Endometrium (tissue), 2 donors: ENCODE data around the gene GRK1.
"Not testable (repeated sequence)": the region's sequence is repeated elsewhere in the genome, so short reads cannot be mapped to it uniquely, and the experiment has no call there.

Source experiments
- FAIRE-seq: peaks from 2 replicates; lab custom pipeline; 2012; peaks lifted over from hg19 to GRCh38; lab: Jason Lieb, UNC
- donor health status: control.
- donor health status: control.

GRK1 gene

GRCh38 chr13:113743366-113744195 is 76.6 kb downstream of the GRK1 start:
- FAIRE-seq, result no peak

DNA sequence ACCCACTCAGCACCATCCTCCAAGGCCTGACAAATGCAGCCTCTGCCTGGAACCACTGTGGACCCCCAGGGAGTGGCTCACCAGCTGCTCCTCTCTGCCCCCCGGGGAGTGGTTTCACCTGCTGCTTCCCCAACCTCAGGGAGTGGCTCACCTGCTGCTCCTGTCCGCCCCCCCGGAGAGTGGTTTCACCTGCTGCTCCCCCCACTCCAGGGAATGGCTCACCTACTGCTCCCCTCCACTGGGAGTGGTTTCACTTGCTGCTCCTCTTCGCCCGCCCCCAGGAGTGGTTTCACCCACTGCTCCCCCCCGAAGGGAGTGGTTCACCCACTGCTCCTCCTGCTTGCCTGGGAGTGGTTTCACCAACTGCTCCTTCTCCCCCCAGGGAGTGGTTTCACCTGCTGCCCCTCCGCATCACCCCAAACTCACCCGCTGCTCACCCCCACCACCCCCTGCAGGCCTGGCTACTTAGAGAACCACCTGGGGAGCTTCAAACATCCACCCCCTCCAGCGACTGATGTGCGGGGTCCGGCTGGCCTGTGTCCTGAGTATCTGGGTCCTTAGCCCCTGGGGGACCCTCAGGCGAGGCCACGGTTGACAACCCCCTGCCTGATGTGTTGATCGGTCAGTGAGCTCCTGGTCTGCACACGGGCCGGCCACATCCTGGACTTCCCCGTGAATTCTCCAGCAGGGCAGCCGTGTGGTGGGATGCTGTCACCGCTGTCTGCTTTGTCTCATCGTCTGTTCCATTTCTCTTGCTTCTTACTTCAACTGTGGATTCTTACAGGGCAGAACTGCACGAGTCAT is 77.4 kb downstream of the GRK1 start:
- no peak for FAIRE-seq

DNA sequence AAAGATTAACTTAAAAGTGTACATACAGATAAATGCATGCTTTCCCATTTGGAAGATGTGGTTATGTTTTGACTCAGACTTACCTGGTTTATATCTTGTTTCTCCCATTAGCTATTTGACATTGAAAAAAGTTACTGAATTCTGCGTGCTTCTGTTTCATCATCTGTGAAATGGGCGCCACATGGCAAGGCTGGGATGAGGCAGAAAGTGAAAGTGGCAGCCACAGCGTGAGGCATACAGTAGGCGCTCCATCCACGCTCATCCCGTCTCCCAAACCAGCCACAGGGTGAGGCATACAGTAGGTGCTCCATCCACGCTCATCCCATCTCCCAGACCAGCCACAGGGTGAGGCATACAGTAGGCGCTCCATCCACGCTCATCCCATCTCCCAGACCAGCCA is 78.0 kb downstream of the GRK1 start:
- FAIRE-seq, result no peak

GRCh38 chr13:113745500-113746142 is 78.6 kb downstream of the GRK1 start:
- not testable (repeated sequence) for FAIRE-seq

- FAIRE-seq, result no peak
These were observed 79.1 kb downstream of the GRK1 start for GRCh38 chr13:113746143-113746525.

DNA sequence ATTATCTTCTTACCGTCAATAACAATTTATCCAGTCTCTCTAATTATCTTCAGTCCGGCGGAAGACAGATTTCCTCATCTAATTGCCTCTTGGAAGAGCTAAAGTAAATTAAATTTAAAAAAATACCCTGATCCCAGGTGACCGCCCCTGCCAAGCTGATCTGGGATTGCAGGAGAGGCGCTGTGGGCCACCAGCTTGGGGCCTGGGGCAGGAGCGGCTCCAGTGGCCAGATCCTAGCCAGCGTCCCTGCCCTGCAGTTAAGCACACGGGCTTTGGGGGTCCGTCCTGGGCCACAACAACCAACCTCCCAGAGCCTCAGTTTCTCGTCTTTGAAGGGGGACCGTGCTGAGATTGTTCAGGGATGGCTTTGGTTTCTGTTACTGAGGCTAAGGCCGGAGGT is 79.7 kb downstream of the GRK1 start:
- no peak for FAIRE-seq

DNA sequence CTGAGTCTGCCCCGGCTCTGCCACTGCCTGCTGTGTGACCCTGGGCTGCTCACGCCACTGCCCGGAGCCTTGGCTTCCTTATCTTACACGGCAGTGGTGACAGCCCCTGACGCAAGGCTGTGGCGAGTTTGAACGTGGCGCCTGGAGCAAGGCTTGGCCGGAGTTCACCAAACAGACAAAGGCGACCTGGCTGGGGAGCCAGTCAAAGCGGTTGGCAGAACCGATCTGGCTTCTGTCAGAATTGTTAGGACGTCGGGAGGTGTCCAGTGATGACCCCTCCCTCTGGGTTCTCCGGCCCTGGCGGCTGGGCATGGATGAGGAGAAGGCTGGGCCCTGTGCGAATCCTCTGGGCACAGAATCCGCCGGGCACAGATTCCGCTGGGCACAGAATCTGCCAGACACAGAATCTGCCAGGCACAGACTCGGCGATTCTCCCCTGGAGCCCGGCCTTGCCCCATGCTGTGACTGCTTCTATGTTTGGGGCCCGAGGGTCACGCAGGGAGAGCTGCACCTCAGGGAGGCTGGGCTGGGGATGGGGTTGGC is 80.3 kb downstream of the GRK1 start:
- FAIRE-seq, result no peak

- FAIRE-seq, result no peak
These were observed 81.3 kb downstream of the GRK1 start for GRCh38 chr13:113748101-113748861.

GRCh38 chr13:113748862-113749451 is 81.9 kb downstream of the GRK1 start:
- no peak for FAIRE-seq

- no peak for FAIRE-seq
These were observed 82.5 kb downstream of the GRK1 start for GRCh38 chr13:113749507-113749906.

GRCh38 chr13:113749967-113750366 is 82.9 kb downstream of the GRK1 start:
- no peak for FAIRE-seq

DNA sequence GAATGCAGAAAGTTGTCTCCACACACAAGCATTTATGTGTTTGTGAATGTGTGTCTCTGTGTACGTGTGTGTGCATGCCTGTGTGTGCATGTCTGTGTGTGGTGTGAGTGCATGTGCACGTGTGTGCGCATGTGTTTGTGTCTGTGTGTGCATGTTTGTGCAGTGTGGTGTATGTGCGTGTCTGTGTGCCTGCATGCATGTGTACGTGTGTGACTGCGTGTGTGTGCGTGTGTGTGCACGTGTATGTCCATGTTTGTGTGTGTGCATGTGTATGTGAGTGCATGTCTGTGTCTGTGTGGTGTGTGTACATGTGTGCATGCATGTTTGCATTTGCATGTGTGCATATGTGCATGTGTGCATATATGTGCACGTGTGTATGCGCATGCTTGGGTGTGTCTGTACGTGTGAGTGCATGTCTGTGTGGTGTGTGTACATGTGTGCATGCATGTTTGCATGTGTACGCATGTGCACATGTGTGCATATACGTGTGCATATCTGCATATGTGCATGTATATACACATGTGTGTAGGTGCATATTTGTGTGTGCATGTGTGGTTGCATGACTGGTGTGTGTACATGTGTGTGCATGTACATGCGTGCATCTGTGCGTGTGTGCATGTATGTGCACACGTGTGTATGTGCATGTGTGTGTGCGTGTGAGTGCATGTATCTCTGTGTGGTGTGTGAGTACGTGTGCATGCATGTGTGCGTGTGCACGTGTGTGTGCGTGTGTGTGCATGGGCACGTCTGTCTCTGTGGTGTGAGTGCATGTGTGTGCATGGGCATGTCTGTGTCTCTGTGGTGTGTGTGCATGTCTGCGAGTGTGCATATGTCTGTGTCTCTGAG is 83.8 kb downstream of the GRK1 start:
- no peak for FAIRE-seq

DNA sequence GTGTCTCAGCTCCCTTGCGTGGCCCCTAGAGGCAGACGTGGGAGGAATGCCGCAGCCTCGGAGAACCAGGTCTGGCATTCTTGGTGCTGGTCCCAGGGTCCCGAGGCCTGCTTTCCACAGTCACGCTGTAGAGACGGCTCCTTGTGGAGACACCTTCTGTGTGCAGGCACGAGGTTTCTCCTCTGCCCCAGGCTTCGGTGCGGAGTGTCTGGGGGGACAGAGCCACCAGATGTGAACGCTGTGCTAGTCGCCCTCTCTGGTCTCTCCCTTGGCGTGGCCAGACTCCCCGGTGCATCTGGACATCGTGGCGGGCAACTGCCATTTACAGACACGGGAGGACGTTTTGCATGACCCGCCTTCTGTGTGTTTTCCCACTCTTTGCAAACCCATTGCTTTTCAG is 84.5 kb downstream of the GRK1 start:
- FAIRE-seq, result no peak

DNA sequence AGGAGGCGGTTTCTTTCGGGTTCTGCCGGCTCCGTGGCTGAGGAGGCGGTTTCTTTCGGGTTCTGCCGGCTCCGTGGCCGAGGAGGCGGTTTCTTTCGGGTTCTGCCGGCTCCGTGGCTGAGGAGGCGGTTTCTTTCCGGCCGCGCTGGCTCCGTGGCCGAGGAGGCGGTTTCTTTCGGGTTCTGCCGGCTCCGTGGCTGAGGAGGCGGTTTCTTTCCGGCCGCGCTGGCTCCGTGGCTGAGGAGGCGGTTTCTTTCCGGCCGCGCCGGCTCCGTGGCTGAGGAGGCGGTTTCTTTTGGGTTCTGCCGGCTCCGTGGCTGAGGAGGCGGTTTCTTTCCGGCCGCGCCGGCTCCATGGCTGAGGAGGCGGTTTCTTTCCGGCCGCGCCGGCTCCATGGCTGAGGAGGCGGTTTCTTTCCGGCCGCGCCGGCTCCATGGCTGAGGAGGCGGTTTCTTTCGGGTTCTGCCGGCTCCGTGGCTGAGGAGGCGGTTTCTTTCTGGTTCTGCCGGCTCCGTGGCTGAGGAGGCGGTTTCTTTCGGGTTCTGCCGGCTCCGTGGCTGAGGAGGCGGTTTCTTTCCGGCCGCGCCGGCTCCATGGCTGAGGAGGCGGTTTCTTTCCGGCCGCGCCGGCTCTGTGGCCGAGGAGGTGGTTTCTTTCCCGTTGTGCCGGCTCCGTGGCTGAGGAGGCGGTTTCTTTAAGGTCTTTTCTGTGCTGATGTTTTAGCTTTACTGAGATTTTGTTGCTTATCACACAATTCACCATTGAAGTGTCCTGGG is 85.4 kb downstream of the GRK1 start:
- FAIRE-seq, result not testable (repeated sequence)

DNA sequence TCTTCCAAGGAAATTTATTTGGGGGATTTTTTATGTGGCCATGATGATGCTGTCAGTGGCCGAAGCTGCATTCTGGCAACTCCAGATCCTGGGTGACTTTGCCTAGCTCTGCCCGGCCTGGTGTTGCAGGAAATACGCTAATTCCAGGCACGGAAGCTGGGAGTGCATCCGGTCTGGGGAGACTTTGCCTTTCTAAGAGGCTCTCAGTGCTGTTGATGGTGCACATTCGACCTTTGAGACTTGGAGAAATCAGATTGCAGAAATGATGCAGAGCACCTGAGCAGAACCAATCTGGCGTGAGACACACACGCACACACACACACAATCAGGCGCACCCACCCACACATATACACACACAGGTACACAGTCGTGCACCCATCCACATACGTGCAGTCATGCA is 86.2 kb downstream of the GRK1 start:
- no peak for FAIRE-seq

DNA sequence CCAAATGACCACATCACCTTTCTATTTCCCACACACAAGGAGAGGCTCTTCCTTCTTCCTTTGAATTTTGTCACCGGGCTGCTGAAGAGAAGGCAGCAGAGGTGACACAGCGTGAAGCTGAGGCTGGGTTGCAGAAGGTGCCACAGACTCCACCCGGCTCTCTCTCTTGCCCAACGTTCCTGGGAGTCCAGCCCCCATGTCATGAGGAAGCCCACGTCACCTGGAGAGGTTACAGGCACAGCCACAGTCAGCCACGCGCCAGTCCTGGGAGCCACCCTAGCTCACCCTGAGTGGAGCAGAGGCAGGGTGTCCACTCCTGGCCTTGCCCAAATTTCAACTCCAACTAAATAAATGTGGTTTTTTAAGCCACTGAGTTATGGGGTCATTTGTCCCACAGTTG is 87.2 kb downstream of the GRK1 start:
- FAIRE-seq, result no peak

GRCh38 chr13:113754691-113755090 is 87.7 kb downstream of the GRK1 start:
- no peak for FAIRE-seq

GRCh38 chr13:113756441-113757097 is 89.5 kb downstream of the GRK1 start:
- no peak for FAIRE-seq
